GM15510 (cell line): ENCODE results near the gene MCC.

Experiments
- POLR2A ChIP-seq: IDR thresholded peaks from 3 replicates; pipeline ENCODE4 v1.6.1; 2011; ENCODE audit warnings: borderline replicate concordance; ENCODE audit not compliant: insufficient read length; ENCODE audit errors: extremely low read depth

The MCC gene

GRCh38 chr5:113166261-113166660 is 322.0 kb downstream of the MCC start:
- no peak for TF ChIP-seq POLR2A

- TF ChIP-seq POLR2A = no peak
Observed at GRCh38 chr5:113164021-113164420, 324.2 kb downstream of the MCC start.

- TF ChIP-seq POLR2A = no peak
Observed at GRCh38 chr5:113163328-113163727, 324.9 kb downstream of the MCC start.

GRCh38 chr5:113162770-113163169 is 325.5 kb downstream of the MCC start:
- TF ChIP-seq POLR2A = no peak

- TF ChIP-seq POLR2A = no peak
Observed at GRCh38 chr5:113162208-113162607, 326.0 kb downstream of the MCC start.

- no peak for TF ChIP-seq POLR2A
Observed at GRCh38 chr5:113161806-113162205, 326.4 kb downstream of the MCC start.

DNA sequence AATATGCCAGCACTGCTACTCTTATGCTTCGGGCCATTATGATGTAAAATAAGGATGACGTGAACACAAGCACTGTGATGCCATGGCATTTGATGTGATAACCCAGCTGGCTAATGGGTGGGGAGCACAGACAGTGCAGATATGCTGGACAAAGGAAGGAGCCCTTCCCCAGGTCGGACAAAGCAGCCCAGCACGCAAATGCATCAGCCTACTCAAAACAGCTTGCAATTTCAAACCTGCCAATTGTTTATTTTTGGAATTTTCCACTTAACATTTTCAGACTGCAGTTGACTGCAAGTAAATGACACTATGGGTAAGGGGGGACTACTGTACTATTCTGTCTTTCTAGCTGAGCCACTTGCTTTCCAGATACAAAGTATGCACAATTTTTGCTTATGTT is 330.4 kb downstream of the MCC start:
- no peak for TF ChIP-seq POLR2A

DNA sequence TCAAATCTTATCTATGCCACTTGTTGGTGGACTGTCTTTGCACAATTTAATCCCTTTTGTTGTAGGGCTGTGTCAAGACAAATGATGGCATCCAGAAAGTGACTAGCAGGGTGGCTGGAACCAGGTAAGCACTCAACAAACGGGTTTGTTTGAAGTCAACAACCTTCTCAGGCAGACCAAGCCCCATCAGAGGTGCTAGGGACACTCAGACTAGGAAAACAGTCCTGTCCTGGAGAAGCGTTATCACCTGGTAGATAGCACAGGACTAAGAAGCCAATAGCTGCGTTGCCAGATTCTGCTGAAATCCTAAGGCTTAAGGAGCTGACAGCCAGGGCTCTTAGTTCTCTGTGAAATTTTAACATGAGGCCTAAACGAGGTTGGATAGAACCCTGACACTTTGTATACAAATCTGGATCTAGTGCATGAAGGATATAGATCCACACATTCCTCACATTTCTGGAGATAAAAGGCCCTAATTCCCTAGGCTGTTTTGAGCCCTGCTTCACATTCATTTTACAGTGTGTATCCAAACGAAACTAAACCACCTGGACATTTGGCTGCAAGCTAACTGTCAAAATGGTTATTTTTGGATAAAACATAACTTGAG is 331.9 kb downstream of the MCC start:
- no peak for TF ChIP-seq POLR2A

GRCh38 chr5:113153512-113154097 is 334.6 kb downstream of the MCC start:
- no peak for TF ChIP-seq POLR2A

DNA sequence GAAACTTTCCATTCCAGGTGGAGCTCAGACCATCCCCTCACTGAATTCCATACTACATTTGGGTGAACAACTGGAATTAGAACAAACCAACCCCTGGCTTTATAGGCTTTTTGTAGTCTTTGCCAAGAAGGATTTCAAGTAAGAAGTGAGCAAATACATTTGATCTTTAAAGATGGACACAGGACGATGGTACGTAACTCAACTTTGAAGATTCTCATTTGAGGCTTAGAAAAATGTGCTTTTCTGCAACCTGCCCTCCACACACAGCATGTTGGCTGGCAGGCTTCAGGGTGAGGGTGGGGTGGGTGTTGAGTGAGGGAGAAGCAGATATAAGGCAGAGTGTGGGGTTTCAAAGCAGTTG is 335.9 kb downstream of the MCC start:
- TF ChIP-seq POLR2A = no peak

DNA sequence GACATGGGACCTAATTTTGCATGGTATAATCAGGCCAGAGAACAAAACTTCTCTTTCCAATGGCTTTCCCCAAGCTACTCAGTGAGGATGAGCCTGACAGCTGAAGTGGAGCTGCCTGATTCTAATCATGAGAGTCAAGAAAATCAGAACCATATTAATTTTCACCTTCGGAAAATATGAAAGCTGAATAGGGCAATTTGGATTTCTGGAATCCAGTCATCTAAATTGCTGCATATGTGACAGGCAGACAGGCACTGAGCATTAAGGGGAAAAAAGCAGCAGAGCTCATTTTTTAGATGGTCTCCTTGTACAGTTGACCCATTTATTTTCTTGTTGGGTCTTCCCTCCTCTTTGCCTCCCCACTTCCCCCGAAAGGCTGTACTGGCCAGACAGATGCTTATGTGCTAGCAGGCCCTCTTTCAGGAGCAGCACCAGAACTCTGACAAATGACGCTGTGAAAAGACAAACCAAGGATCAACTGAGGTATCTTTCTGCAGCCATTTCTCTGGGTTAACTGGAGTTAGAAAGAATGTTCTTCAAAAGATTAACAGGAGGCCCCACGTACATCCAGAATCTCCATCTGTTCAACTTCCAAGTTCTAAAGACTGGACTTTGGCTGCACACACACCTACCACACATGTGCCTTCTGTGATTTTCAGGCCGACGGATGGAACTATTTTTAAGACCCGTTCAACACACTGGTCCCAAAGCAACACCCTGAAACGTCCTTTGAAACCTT is 336.4 kb downstream of the MCC start:
- TF ChIP-seq POLR2A = no peak

DNA sequence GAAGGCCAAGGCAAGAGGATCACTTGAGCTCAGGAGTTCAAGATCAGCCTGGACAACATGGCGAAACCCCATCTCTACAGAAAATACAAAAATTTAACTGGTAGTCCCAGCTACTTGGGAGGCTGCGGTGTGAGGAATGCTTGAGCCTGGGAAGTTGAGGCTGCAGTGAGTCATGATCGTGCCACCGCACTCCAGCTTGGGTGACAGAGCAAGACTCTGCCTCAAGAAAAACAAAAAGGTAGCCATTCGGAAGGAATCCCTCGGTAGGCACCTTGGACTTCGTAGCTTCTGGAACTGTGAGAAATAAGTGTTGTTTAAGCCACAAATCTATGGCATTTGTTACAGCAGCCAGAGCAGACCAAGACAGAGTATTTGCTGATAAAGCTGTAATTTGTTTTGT is 337.4 kb downstream of the MCC start:
- TF ChIP-seq POLR2A = no peak

GRCh38 chr5:113150221-113150620 is 338.0 kb downstream of the MCC start:
- TF ChIP-seq POLR2A = no peak

DNA sequence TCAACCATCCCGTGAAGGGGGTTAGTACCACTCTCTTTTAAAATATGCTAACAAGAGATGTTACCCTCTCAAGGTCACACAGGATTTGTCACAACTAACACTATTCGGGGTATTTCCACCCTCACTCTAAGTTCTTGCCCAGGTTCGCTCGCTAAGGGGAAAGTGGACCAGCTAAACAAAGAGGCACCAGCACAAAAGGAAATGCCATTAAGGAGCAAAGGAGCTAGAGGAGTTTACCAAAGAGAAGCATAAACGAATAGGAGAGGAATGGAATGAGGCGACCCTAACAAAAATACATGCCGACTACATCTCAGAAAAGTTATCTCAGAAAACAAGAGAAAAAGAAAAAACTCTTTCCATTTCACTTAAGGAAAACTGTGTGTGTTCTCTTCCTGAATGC is 340.7 kb downstream of the MCC start:
- TF ChIP-seq POLR2A = no peak

- TF ChIP-seq POLR2A = no peak
Observed at GRCh38 chr5:113147101-113147508, 341.1 kb downstream of the MCC start.
